Pancreas (tissue), 10 donors: Measurements from ENCODE around the gene ALG6. TPM values are rescaled to one million over a fixed set of nuclear protein-coding genes. Genes with fewer than 3 reads are reported as not detected.

ENCODE experiments used
- ATAC-seq, 4 donors: fragments of 200-7000 bp; cut with Tn5 transposase; one replicate each; pipeline versions ENCODE4 v1.8.0 to v1.9.1; 2020; ENCODE audit warnings: mild to moderate bottlenecking in 4 of 4, moderate library complexity in 4 of 4
- DNase-seq, 6 donors: peaks; one replicate each; pipeline ENCODE4 v3.0.0-alpha.2; 2020
- FAIRE-seq: peaks from 2 replicates; lab custom pipeline; 2012; peaks lifted over from hg19 to GRCh38; lab: Jason Lieb, UNC
- H3K27ac ChIP-seq, 4 donors: fragments of 200-600 bp; sonication (generic); 1 replicate in 3 of 4; 2 replicates in 1 of 4; pipeline versions ENCODE4 v1.5.0 to v1.8.0; 2020
- H3K27me3 ChIP-seq, 4 donors: fragments of 200-600 bp; one replicate each; pipeline ENCODE4 v1.8.0; 2021
- H3K36me3 ChIP-seq, 3 donors: fragments of 200-600 bp; sonication (generic) in 1 of 3; one replicate each; pipeline versions ENCODE4 v1.5.0 to v1.8.0; 2020 to 2021
- H3K4me1 ChIP-seq, 3 donors: fragments of 200-600 bp; one replicate each; pipeline ENCODE4 v1.8.0; 2021
- H3K4me3 ChIP-seq, 4 donors: fragments of 200-600 bp; sonication (generic) in 2 of 4; one replicate each; pipeline versions ENCODE4 v1.5.0 to v1.8.0; 2020 to 2021
- H3K9me3 ChIP-seq, 4 donors: fragments of 200-600 bp; one replicate each; pipeline ENCODE4 v1.8.0; 2021
- CTCF ChIP-seq, 4 donors: fragments of 200-600 bp; sonication (generic) in 3 of 4; IDR thresholded peaks; one replicate each; pipeline versions ENCODE4 v1.5.0 to v1.8.0; 2021; ENCODE audit warnings: antibody characterized with exemption in 4 of 4
- WGBS, 2 donors: extraction: QIAGEN DNeasy Blood & Tissue Kit; methylation state at CpG; one replicate each; pipeline ENCODE4 v1.1.7; 2013; 5-methylcytosine and 5-hydroxymethylcytosine counted together
- intact Hi-C, 3 donors: fragments of 100-400 bp; cut with DNase I; formaldehyde crosslinking; loops; one replicate each; pipeline versions ENCODE4 v1.11.1 to v1.14.2; 2022
- microRNA-seq, 2 donors: library from miRNA; unstranded; fragments of <30 nt; microRNA quantifications; one replicate each; pipeline versions ENCODE4 to v1.1.0, GENCODE V29; 2019 to 2020
- polyA plus RNA-seq, 2 donors: library from polyadenylated mRNA; stranded (reverse); fragments of 200-250 nt; gene quantifications; one replicate each; pipeline ENCODE4 v1.2.3, GENCODE V29; 2013
- total RNA-seq, 6 donors: library from RNA; stranded (reverse); fragmentation: NEBNext Ultra II Directional in 4 of 6; extraction: Animal tissue kit (Norgen Biotek cat#: 25700) in 4 of 6; gene quantifications; one replicate each; pipeline versions ENCODE4 v1.2.1 to v1.2.4, GENCODE V29; 2021 to 2023
- donor health status: healthy with polysubstance abuse.
- donor health status: DM: no; HTN: no; CAD: no; lungs with moderate emphysema.
- donor health status: DM: no; HTN: no; CAD: no.
- donor health status: control.
- donor health status: control.
- donor health status: Bipolar disorder and iron deficiency.
- donor health status: DM: yes; HTN: yes; CAD: no.
- donor health status: DM: no; HTN: no; CAD: no.
- donor health status: DM: no; HTN: no; CAD: no.
- donor health status: DM: yes; HTN: yes; CAD: no.

Gene ALG6
- total and polyA plus RNA-seq, 8 donors: 3.1 to 11.5 (median 5.2) TPM

- intact Hi-C loops: no loop called here
- no peaks in the 10 kb centered on the region for H3K36me3 ChIP-seq
- no peaks in the 10 kb centered on the region for H3K27me3 ChIP-seq
- H3K27ac ChIP-seq: no peak overlapping the region
- no peaks in the 10 kb centered on the region for H3K9me3 ChIP-seq
- ATAC-seq (no peak), FAIRE-seq (peak; percentile 95), DNase-seq (no peak)
- no peak for TF ChIP-seq CTCF (IDR thresholded peaks at IDR 0.05)
- H3K4me1 ChIP-seq: no peaks in the 10 kb centered on the region
- H3K4me3 ChIP-seq: no peak overlapping the region
- WGBS, 2 donors: 83 to 90% methylated on average over 8 of the region's 8 CpGs
Measured at GRCh38 chr1:63487336-63488065, 120.1 kb downstream of the ALG6 start.

Small RNA genes lying within 50 kb of the gene (microRNA-seq; reads per million reads assigned to microRNA genes)
- 0 reads per million in 2 donors for gene MIR6068

Other genes starting within 250 kb of the ALG6 start
- gene FOXD3, start 45.1 kb upstream of the ALG6 start, total RNA-seq: under 1 TPM in 2 of 6 donors, not detected in 4; 0.09 TPM
- under 1 TPM in 1 of 2 donors, not detected in 1; 0.21 TPM for gene FOXD3, start 45.1 kb upstream of the ALG6 start, polyA plus RNA-seq
- gene ITGB3BP, start 155.6 kb downstream of the ALG6 start, total RNA-seq: 10 to 100 TPM in 1 of 6 donors, 1 to 10 TPM in 5; 4.3 to 15.5 (median 7.4) TPM
- gene ITGB3BP, start 155.6 kb downstream of the ALG6 start, polyA plus RNA-seq: 10 to 100 TPM in 1 of 2 donors, 1 to 10 TPM in 1; 7.9 to 18.0 TPM
- 1 to 10 TPM; 2.0 to 4.5 (median 3.2) TPM for gene EFCAB7, start 155.9 kb downstream of the ALG6 start, total RNA-seq
- 1 to 10 TPM; 3.6 TPM for gene EFCAB7, start 155.9 kb downstream of the ALG6 start, polyA plus RNA-seq
- gene PGM1, start 225.8 kb downstream of the ALG6 start, total RNA-seq: 100 to 1,000 TPM in 1 of 6 donors, 10 to 100 TPM in 5; 55.6 to 106 (median 68.0) TPM
- 10 to 100 TPM; 19.8 to 21.7 TPM for gene PGM1, start 225.8 kb downstream of the ALG6 start, polyA plus RNA-seq